DMS114 treated with DMSO at 0.1 percent for 48 hours (cell line): ENCODE results near the gene TAF12.
"Not testable (repeated sequence)": the region's sequence is repeated elsewhere in the genome, so short reads cannot be mapped to it uniquely, and the experiment has no call there.

Experiments
- DNase-seq: peaks from one replicate; lab custom pipeline; 2025; ENCODE audit not compliant: unreplicated experiment; lab: John Stamatoyannopoulos, UW

The TAF12 gene

GRCh38 chr1:28645406-28645805 lies 2.5 kb upstream of the TAF12 start:
- DNase-seq = not testable (repeated sequence)

GRCh38 chr1:28644494-28644893 lies 1.6 kb upstream of the TAF12 start:
- DNase-seq = no peak

GRCh38 chr1:28642056-28642846 lies 616 bp downstream of the TAF12 start:
- no peak for DNase-seq

DNA sequence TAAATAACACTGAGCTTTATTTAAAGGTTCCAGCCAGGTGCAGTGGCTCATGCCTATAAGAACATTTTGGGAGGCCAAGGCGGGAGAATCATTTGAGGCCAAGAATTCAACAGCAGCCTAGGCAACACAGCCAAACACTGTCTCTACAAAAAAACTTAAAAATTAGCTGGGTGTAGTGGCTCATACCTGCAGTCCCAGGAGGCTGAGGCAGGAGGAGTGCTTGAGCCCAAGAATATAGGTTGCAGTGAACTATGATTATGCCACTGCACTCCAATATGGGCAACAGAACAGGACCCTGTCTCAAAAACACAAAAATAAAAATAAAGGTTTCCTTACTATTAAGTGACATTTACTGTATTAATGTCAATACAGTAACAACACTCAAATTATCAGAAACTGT lies 2.1 kb downstream of the TAF12 start:
- DNase-seq = peak; percentile 29

GRCh38 chr1:28632560-28632959 lies 10.3 kb downstream of the TAF12 start:
- DNase-seq = no peak

- no peak for DNase-seq
Measured at GRCh38 chr1:28631713-28632112, 11.2 kb downstream of the TAF12 start.

- no peak for DNase-seq
Measured at GRCh38 chr1:28613175-28613574, 29.7 kb downstream of the TAF12 start.

- DNase-seq = no peak
Measured at GRCh38 chr1:28606771-28607170, 36.1 kb downstream of the TAF12 start.

DNA sequence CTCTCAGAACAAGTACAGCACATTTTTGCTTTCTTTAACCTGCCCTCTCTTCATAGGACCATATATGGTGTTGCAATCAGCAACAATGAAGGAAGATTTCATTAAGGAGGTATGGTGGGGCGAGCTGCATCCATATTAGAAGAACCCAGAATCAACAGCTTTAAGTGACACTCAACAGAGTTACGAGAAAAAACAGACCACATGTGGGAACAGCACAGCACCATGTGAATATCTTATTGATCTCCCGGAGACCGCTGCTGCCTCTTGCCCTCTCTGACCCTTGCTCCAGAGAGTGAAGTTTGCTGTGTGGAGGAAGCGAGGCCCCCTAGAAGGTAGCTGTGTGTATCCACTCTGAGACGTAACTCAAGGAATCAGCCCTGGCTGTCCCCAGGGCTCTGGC lies 37.9 kb downstream of the TAF12 start:
- no peak for DNase-seq

DNA sequence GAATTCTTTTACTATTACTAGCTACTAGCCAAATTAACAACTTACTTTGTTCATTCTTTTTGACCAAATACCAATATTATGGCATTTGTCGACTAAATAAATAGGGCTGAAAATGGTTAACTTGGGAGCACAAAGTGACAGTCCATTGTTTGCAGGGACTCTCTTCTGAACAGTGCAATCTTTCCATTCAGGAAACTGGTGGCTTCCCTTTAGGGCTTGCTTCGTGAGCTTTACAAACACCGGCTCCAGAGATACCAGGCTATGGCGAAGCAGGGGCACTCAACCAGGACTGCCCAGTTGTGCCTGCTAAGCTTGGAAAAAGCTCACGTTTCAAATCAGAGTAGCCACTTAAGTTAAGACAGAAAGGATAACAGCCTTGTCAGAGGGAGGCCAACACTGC lies 38.5 kb downstream of the TAF12 start:
- no peak for DNase-seq

DNA sequence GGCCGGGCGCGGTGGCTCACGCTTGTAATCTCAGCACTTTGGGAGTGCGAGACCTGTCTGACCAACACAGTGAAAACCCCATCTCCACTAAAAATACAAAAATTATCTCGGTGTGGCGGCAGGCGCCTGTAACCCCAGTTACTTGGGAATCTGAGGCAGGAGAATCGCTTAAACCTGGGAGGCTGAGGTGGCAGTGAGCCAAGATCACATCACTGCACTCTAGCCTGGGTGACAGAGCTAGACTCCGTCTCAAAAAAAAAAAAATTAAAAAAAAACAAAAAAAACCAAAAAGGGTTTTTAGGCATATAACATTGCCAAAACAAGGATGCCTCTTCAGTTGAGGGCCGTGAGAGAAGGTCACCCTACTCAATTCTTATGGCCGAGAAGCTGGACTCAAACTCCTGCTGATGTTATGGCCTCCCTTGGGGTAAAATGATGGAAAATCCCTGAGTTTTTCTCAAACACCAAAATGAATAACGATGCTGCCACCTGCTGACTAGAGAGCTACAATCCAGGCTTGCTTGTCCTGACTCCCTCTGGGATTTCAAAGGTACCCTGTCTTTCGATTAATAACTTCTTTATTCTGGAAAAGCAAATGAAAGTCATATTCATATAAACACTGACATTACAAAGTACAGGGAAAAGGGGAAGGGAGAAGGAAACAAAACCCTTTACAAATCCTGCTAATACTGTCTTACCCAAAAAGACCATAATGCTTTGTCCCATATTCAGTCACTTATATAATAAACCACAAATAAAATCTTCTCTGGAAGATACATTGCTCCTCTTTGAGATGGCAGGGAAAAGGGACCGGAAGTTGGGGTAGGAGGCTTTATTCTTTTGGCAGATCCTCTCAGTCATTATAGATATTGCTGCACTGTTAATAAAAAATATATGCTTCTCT lies 40.1 kb downstream of the TAF12 start:
- DNase-seq = peak; percentile 72

DNA sequence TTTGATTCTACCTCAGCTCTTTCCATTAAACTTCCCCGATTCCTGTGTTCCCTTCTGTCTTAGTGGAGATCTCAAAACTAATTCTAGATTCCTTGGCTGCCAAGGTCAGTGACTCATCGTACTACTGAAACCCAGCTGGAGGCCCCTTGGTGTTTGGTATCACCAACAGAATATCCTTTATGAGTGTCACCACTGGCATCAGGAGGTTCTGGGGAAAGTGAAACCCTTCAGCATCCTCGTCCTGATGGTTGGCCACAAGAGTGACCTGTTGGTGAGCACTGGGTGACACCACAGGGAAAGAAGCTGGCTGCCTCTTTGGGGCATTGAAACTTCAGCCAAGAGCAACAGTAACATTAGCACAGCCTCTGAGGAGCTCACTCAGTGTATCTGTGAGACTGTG lies 41.2 kb downstream of the TAF12 start:
- DNase-seq = no peak

DNA sequence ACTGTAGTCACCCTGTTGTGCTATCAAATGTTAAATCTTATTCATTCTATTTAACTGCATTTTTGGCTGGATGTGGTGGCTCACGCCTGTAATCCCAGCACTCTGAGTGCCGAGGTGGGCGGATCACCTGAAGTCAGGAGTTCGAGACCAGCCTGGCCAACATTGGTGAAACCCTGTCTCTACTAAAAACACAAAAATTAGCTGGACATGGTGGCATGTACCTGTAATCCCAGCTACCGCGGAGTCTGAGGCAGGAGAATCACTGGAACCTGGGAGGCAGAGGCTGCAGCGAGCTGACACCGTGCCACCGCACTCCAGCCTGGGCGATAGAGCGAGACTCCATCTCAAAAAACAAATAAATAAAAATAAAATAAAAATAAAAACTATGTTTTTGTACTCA lies 46.6 kb downstream of the TAF12 start:
- not testable (repeated sequence) for DNase-seq

DNA sequence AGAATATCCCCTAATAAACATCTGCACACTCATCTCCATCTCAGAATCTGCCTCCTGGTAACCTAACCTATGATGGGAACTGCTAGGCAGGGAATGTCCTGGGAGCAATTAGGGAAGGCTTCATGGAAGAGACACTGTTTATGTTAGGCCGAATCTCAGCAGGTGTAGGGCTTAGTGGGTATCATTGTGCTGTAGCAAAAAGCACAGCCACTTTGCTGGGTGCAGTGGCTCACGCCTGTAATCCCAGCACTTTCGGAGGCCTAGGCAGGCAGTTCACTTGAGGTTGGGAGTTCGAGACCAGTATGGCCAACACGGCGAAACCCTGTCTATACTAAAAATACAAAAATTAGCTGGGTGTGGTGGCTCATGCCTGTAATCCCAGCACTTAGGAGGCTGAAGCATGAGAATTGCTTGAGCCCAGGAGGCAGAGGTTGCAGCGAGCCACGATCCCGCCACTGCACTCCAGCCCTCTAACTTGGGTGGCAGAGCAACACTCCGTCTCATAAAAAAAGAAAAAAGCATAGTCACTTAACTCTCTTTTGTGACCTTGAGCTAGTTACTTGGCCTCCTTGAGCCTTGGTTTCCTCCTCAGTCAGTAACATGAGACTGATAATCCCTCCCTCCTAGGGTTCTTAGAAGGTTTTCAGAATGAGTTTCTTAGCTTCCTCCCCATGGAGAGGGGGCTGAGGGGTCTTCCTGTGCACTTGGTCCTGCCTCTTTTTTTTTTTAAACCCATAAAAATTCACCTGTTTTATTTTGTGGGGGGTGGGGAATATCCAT lies 47.3 kb downstream of the TAF12 start:
- DNase-seq = no peak

DNA sequence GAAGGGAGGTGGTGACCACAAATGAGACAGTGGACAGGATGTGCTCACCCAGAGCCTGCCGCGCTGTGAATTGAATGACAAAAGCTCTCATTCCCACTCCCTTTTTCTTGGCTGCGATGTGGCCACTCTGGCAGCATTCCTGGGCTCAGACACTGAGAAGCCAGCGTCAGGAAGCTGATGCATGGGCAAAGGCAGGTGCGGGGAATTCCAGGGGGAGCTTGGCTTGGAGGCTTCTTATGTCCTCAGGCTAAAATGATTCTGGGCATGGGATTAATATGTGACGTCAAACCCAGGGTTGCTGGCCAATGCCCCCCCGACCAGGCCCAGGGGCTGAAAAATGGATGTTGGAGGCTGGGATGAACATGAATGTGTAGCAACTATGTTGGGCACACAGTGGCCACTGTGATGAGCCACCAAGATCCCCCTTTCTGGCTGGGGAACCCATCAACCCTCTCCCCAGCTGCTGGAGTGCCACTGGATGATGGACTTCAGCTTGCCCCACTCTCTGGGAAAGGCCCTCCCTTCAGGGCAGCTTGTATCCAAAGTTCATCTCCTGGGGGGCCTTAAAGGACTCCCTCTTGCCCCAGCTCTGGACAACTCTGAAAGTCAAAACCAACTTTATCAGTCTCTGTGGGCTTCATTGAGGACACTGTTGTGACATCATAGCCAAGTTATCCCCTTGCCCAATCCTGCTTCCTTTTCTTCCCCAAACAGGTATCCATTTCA lies 48.0 kb downstream of the TAF12 start:
- not testable (repeated sequence) for DNase-seq

- not testable (repeated sequence) for DNase-seq
Measured at GRCh38 chr1:28593988-28594356, 48.9 kb downstream of the TAF12 start.

- DNase-seq = no peak
Measured at GRCh38 chr1:28592321-28593071, 50.4 kb downstream of the TAF12 start.

- no peak for DNase-seq
Measured at GRCh38 chr1:28591708-28592320, 51.1 kb downstream of the TAF12 start, which contains the start of gene RAB42. RAB42 (plus strand) TSS chr1:28592265; CDS start chr1:28592512, 247 bp downstream.

- DNase-seq = not testable (repeated sequence)
Measured at GRCh38 chr1:28586585-28587391, 56.1 kb downstream of the TAF12 start.
